T-cell (primary cell): ENCODE measurements around the gene GRIN2A. TPM values are rescaled to one million over a fixed set of nuclear protein-coding genes. Genes with fewer than 3 reads are reported as not detected.

ENCODE experiments used
- ATAC-seq, 4 experiments: fragments of 200-7000 bp in 3 of 4; fragments of 150-1000 bp in 1 of 4; cut with Tn5 transposase; replicated peaks in 1 of 4; 1 replicate in 3 of 4; 2 replicates in 1 of 4; pipeline ENCODE4 v1.10.0; 2021; ENCODE audit warnings: moderate library complexity in 3 of 4, mild to moderate bottlenecking in 2 of 4, moderate number of reproducible peaks in 1 of 4
- CTCF ChIA-PET, 2 donors: fragments of 300-600 bp; sonication (Branson Sonifier 250); formaldehyde crosslinking; loops; one replicate each; lab custom pipeline; 2022; ENCODE audit warnings: antibody characterized with exemption in 2 of 2; lab: Charles Lee
- POLR2A ChIA-PET, 2 donors: fragments of 300-600 bp; sonication (Branson Sonifier 250); formaldehyde crosslinking; loops; one replicate each; lab custom pipeline; 2022; ENCODE audit warnings: antibody characterized with exemption in 2 of 2; lab: Charles Lee
- DNase-seq, 35 experiments: peaks; one replicate each; pipeline versions ENCODE4 v3.0.0 to v3.0.0-alpha.2; 2013 to 2023
- H3K27ac ChIP-seq: one replicate; pipeline ENCODE4 v1.5.1; 2013; ENCODE audit warnings: low read length
- H3K27me3 ChIP-seq, 2 experiments: replicated peaks in 1 of 2; 1 replicate in 1 of 2; 2 replicates in 1 of 2; pipeline versions ENCODE4 v1.6.1 to v1.7.0; 2013; ENCODE audit warnings: low read length in 1 of 2, mixed read lengths in 1 of 2; ENCODE audit not compliant: control insufficient read depth in 2 of 2, insufficient read depth in 2 of 2; ENCODE audit errors: extremely low read depth in 1 of 2
- H3K36me3 ChIP-seq, 2 donors: 1 replicate in 1 of 2; 2 replicates in 1 of 2; pipeline versions ENCODE4 v1.6.1 to v1.7.0; 2013; ENCODE audit warnings: low read length in 1 of 2; ENCODE audit not compliant: control insufficient read depth in 2 of 2, insufficient read depth in 1 of 2; ENCODE audit errors: extremely low read depth in 1 of 2
- H3K4me1 ChIP-seq, 2 experiments: 1 replicate in 1 of 2; 2 replicates in 1 of 2; pipeline versions ENCODE4 v1.6.1 to v1.7.0; 2013; ENCODE audit warnings: low read length in 2 of 2, mixed read lengths in 1 of 2; ENCODE audit not compliant: insufficient read depth in 2 of 2, control insufficient read depth in 1 of 2; ENCODE audit errors: extremely low read depth in 1 of 2
- H3K4me3 ChIP-seq, 2 donors: 1 replicate in 1 of 2; 2 replicates in 1 of 2; pipeline versions ENCODE4 v1.5.1 to v1.7.0; 2013; ENCODE audit warnings: mild to moderate bottlenecking in 2 of 2, low read length in 1 of 2, moderate library complexity in 1 of 2; ENCODE audit not compliant: control insufficient read depth in 1 of 2; ENCODE audit errors: extremely low read depth in 1 of 2
- H3K9me3 ChIP-seq: 2 replicates; pipeline ENCODE4 v1.7.0; 2013
- H3K27ac Mint-ChIP-seq, 2 donors: one replicate each; pipeline ENCODE4 v1.8.0; 2020 to 2021; ENCODE audit warnings: mild to moderate bottlenecking in 2 of 2, mixed read lengths in 2 of 2
- H3K27me3 Mint-ChIP-seq, 2 donors: one replicate each; pipeline ENCODE4 v1.8.0; 2021 to 2022; ENCODE audit warnings: mixed read lengths in 2 of 2
- H3K36me3 Mint-ChIP-seq: one replicate; pipeline ENCODE4 v1.8.0; 2021; ENCODE audit warnings: mixed read lengths
- H3K4me1 Mint-ChIP-seq, 3 donors: one replicate each; pipeline ENCODE4 v1.8.0; 2020 to 2022; ENCODE audit warnings: mixed read lengths in 3 of 3, mild to moderate bottlenecking in 1 of 3
- H3K4me3 Mint-ChIP-seq, 3 donors: one replicate each; pipeline ENCODE4 v1.8.0; 2020 to 2022; ENCODE audit warnings: mild to moderate bottlenecking in 3 of 3, mixed read lengths in 3 of 3, moderate library complexity in 3 of 3
- H3K9me3 Mint-ChIP-seq, 3 donors: one replicate each; pipeline ENCODE4 v1.8.0; 2020 to 2022; ENCODE audit warnings: mixed read lengths in 3 of 3
- WGBS: methylation state at CpG from one replicate; pipeline ENCODE4 v1.1.5; 2013; ENCODE audit warnings: missing lambda C conversion rate; ENCODE audit not compliant: insufficient coverage; 5-methylcytosine and 5-hydroxymethylcytosine counted together
- total RNA-seq, 35 experiments: library from RNA in 6 of 35; stranded (reverse) in 6 of 35; fragments of 120-200 nt in 1 of 35; gene quantifications; one replicate each; pipeline versions ENCODE4 v1.2.1 to v1.2.4 and lab custom pipeline; 2013 to 2026

The GRIN2A gene
- total RNA-seq, 5 donors from 2014 or later (not counting 1 experiment from before 2014, with no cell fraction given), result 0.03 TPM; not detected in 4

GRCh38 chr16:9996221-9996620 lies 186.0 kb downstream of the GRIN2A start:
- H3K9me3 ChIP-seq, result no peaks in the 10 kb centered on the region
- 60% methylated on average over 1 of the region's 5 CpGs for WGBS
- no peak overlapping the region for H3K27ac ChIP-seq
- H3K4me3 ChIP-seq, result no peak overlapping the region
- no peaks in the 10 kb centered on the region for H3K4me1 Mint-ChIP-seq
- H3K27me3 ChIP-seq, result no peaks in the 10 kb centered on the region
- H3K4me1 ChIP-seq, result no peaks in the 10 kb centered on the region
- DNase-seq (no peak), ATAC-seq (no peak)
- H3K9me3 Mint-ChIP-seq, result peaks cover 16 to 25% (median 20%) of the 10 kb centered on the region in 3 donors
- ChIA-PET POLR2A (no interaction called here), CTCF (no interaction called here)
- no peaks in the 10 kb centered on the region for H3K36me3 ChIP-seq
- H3K36me3 Mint-ChIP-seq, result no peaks in the 10 kb centered on the region
- H3K27ac Mint-ChIP-seq, result no peak overlapping the region
- no peaks in the 10 kb centered on the region for H3K27me3 Mint-ChIP-seq
- H3K4me3 Mint-ChIP-seq, result no peak overlapping the region

- Mint-ChIP-seq H3K4me3 (no peak overlapping the region), H3K9me3 (peaks cover 12 to 21% (median 17%) of the 10 kb centered on the region in 3 donors), H3K36me3 (no peaks in the 10 kb centered on the region), H3K27me3 (no peaks in the 10 kb centered on the region), H3K27ac (no peak overlapping the region), H3K4me1 (no peaks in the 10 kb centered on the region)
- Histone ChIP-seq H3K4me1 (no peaks in the 10 kb centered on the region), H3K9me3 (no peaks in the 10 kb centered on the region), H3K27me3 (no peaks in the 10 kb centered on the region), H3K36me3 (no peaks in the 10 kb centered on the region), H3K4me3 (no peak overlapping the region), H3K27ac (no peak overlapping the region)
- ChIA-PET CTCF (no interaction called here), POLR2A (no interaction called here)
- ATAC-seq (no peak), DNase-seq (no peak)
- 83% methylated on average over 4 of the region's 7 CpGs for WGBS
Observed at GRCh38 chr16:9992441-9992840, 189.8 kb downstream of the GRIN2A start.

- Histone ChIP-seq H3K27me3 (no peaks in the 10 kb centered on the region), H3K4me3 (no peak overlapping the region), H3K36me3 (no peaks in the 10 kb centered on the region), H3K27ac (no peak overlapping the region), H3K9me3 (no peaks in the 10 kb centered on the region), H3K4me1 (no peaks in the 10 kb centered on the region)
- POLR2A ChIA-PET, result no interaction called here
- Mint-ChIP-seq H3K4me3 (no peak overlapping the region), H3K36me3 (no peaks in the 10 kb centered on the region), H3K9me3 (peaks cover 3 to 10% (median 9%) of the 10 kb centered on the region in 3 donors), H3K4me1 (no peaks in the 10 kb centered on the region), H3K27me3 (peaks cover 0 to 3% of the 10 kb centered on the region in 2 donors), H3K27ac (no peak overlapping the region)
- DNase-seq (no peak), ATAC-seq (no peak)
- CTCF ChIA-PET, result no interaction called here
- WGBS, result 20% methylated on average over 1 of the region's 1 CpG
Observed at GRCh38 chr16:9980981-9981380, 201.2 kb downstream of the GRIN2A start.

GRCh38 chr16:9978160-9978725 lies 204.0 kb downstream of the GRIN2A start:
- Mint-ChIP-seq H3K4me1 (no peaks in the 10 kb centered on the region), H3K27me3 (no peaks in the 10 kb centered on the region), H3K4me3 (no peak overlapping the region), H3K36me3 (no peaks in the 10 kb centered on the region), H3K27ac (no peak overlapping the region), H3K9me3 (no peaks in the 10 kb centered on the region)
- ATAC-seq (no peak), DNase-seq (no peak)
- POLR2A ChIA-PET, result no interaction called here
- H3K4me3 ChIP-seq, result no peak overlapping the region
- no peak overlapping the region for H3K27ac ChIP-seq
- no peaks in the 10 kb centered on the region for H3K4me1 ChIP-seq
- H3K9me3 ChIP-seq, result no peaks in the 10 kb centered on the region
- H3K27me3 ChIP-seq, result no peaks in the 10 kb centered on the region
- CTCF ChIA-PET, result no interaction called here
- 71% methylated on average over 1 of the region's 2 CpGs for WGBS
- H3K36me3 ChIP-seq, result no peaks in the 10 kb centered on the region

GRCh38 chr16:9977333-9977897 lies 204.8 kb downstream of the GRIN2A start:
- POLR2A ChIA-PET, result no interaction called here
- Histone ChIP-seq H3K9me3 (no peaks in the 10 kb centered on the region), H3K27ac (no peak overlapping the region), H3K4me1 (no peaks in the 10 kb centered on the region), H3K27me3 (no peaks in the 10 kb centered on the region), H3K36me3 (no peaks in the 10 kb centered on the region), H3K4me3 (no peak overlapping the region)
- DNase-seq (no peak), ATAC-seq (no peak)
- CTCF ChIA-PET, result no interaction called here
- Mint-ChIP-seq H3K9me3 (peaks cover 0 to 3% (median 0%) of the 10 kb centered on the region in 3 donors), H3K4me3 (no peak overlapping the region), H3K27me3 (no peaks in the 10 kb centered on the region), H3K36me3 (no peaks in the 10 kb centered on the region), H3K27ac (no peak overlapping the region), H3K4me1 (no peaks in the 10 kb centered on the region)
- 67% methylated on average over 1 of the region's 7 CpGs for WGBS

- Mint-ChIP-seq H3K27me3 (no peaks in the 10 kb centered on the region), H3K4me1 (no peaks in the 10 kb centered on the region), H3K4me3 (no peak overlapping the region), H3K27ac (no peak overlapping the region), H3K9me3 (peaks cover 0 to 5% (median 0%) of the 10 kb centered on the region in 3 donors), H3K36me3 (no peaks in the 10 kb centered on the region)
- WGBS, result 83% methylated on average over 6 of the region's 9 CpGs
- ATAC-seq, result no peak
- Histone ChIP-seq H3K4me1 (no peaks in the 10 kb centered on the region), H3K36me3 (no peaks in the 10 kb centered on the region), H3K4me3 (no peak overlapping the region), H3K27ac (no peak overlapping the region), H3K9me3 (no peaks in the 10 kb centered on the region), H3K27me3 (no peaks in the 10 kb centered on the region)
- no peak for DNase-seq
- ChIA-PET CTCF (no interaction called here), POLR2A (no interaction called here)
Observed at GRCh38 chr16:9976601-9977000, 205.6 kb downstream of the GRIN2A start.
